Activated CD8-positive, alpha-beta memory T cell treated with anti-CD3 and anti-CD28 coated beads, Interleukin-2, amount 50 U/mL, for 48 hours (primary cell): ENCODE data around the gene TMED7.

Experiments used
- DNase-seq: peaks from one replicate; pipeline ENCODE4 v3.0.0-alpha.2; 2020

The TMED7 gene

DNA sequence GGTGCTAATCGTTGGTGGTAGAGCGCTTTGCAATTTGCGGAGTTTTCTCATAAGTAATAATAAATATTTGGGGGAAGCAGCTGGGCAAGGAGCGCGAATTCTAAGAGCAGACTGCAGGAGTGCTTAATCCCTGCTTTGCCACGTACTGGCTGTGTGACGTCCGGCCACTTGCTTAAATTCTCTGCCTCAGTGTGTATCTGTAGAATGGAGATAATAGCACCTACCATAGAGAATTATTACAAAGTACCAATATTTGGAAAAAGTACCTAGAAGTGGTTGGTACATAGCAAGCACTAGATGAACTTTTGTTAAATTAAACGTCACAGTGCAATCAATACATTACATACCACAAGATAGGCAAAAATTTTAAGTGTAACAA lies 598 bp upstream of the TMED7 start:
- no peak for DNase-seq

DNA sequence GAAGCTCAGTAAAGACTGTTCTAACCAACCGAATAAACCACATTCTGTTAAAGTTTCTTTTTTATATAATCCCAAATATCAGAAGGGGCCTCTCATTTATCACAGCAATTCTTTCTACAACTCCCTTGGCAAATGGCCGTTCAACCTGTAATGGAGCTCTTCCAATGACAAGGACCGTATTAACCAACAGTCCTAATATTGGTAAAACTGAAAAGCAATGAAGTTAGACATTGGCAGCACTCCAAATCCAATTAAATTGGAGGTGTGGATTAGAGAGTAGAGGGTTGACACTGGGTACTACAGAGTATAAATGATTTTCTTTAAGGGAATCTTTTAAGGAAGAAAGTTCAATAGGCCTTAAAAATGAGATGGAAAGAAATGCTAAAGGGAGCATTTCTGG lies 842 bp downstream of the TMED7 start:
- no peak for DNase-seq

DNA sequence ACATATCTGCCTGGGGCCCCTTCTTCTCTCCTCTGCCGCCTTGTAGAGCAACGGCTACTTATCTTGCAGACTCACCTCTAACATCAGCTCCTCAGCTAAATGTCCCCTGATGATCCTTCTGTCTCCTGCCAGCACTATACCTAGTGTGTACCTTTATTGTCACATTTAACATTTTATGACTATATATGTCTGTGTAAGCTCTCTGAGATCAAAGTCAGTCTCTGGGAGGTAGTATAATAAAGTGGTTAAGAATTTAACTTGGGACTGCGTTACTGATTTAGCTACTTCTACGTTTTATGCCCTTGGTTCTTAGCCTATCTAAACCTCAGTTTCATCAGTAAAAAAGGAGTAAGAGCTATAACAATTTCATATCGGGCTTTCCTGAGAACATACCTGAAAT lies 2.2 kb downstream of the TMED7 start:
- DNase-seq = no peak

DNA sequence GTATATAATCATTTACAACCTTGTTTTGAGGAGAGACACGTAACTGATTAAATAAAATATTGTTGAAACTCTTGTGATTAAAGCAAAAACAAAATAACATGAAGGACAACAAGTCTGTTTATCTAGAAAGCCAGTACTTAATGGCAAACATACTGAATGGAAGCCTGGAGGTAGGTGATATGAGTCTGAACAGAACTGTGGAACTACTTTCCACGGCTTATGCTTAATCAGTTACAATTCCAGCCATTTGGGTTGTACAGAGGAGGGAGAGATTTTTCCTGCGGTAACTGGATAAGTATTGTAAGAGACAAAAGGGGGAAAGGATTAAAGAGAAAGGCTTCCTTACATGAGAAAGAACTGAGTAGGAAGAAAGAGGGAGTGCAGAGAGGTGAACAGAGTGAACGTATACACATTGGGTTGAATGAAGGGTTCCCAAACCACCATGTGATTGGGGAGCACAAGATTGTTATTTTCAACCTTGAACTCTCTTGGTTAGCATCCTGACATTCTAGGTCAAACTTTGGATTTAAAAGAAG lies 4.4 kb downstream of the TMED7 start:
- DNase-seq = no peak

DNA sequence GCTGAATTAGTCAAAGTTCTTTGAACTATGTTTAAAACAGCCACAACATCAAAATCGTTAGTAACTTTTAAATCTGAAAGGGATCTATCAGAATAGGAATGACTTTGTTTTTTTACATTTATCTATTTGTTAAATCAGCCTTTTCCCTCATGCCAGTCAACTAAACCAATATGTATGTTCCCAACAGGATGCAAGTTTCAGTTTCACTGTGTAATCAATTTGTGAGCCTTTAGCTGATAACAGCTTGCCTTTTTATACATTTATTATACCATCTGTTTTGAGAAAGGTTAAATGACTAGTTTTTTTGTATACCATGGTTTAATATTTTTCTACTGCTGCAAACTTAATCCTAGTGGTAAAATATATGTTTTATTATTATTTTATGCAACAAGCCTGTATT lies 8.9 kb downstream of the TMED7 start:
- DNase-seq = no peak

DNA sequence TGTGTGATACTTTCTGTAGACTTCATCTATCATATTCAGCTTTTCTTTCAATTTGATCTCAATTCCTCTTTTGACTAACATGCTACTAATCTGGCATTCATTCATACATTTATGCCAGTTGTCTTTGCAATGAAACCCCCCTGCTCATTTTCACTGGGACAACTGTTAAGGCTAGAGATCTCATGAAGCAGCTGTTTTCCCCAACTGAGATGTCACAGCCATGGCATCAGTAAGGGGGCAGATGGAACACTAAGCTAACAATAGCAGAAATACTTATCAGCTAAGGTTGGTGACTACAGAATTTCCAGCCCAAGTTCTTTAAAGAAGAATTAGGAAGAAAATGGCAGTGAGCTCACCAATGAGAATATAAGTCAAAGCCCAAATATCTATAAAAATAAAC lies 9.4 kb downstream of the TMED7 start:
- no peak for DNase-seq

DNA sequence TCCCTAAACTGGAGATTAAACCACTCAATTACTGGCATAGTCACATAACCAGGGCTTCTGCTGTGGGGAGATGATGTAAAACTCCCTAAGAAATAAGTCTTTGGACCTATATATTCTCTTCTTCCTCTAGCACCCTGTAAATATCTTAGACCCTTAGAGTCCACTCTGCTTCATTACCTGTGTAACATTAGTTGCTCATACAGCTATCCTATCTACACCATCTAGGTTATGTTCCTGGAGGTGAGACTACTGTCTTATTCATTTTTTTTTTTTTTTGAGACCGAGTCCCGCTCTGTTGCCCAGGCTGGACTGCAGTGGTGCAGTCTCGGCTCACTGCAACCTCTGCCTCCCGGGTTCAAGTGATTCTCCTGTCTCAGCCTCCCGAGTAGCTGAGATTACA lies 14.0 kb downstream of the TMED7 start:
- DNase-seq = no peak

DNA sequence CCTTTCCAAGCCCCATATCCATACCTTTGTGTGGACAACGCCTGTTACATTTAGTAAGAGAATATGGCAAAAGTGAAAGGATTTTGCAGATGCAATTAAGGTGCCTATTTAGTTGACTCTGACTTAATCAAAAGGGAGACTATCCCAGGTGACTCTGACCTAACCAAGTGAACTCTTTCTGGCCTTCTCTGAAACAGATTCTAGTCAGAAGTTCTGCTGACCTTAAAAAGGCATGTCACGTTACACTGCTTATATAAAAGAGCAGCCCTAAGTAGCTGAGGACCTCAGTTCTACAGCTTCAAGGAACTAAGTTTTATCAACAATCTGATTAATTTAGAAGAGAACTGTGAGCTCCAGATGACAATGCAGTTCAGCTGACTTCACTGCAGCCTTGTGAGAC lies 17.9 kb downstream of the TMED7 start:
- DNase-seq = no peak

DNA sequence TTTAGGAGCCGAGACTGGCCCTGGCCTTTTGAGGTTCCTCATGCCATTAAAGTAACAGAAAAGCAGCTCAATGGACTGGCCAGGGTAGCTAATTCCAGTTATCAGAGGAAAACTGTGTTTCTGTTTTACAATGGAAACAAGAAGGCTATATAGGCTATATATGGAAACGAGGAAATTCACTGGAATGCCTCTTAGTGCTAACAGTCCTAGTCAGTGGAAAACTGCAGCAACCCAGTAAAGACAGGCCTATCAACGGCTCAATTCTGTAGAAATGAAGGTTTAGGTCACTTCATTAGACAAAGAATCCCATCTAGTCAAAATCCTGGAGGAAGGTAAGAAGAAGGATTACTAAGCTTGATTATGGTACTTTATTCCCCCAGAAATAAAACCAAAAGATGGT lies 20.4 kb downstream of the TMED7 start:
- no peak for DNase-seq

DNA sequence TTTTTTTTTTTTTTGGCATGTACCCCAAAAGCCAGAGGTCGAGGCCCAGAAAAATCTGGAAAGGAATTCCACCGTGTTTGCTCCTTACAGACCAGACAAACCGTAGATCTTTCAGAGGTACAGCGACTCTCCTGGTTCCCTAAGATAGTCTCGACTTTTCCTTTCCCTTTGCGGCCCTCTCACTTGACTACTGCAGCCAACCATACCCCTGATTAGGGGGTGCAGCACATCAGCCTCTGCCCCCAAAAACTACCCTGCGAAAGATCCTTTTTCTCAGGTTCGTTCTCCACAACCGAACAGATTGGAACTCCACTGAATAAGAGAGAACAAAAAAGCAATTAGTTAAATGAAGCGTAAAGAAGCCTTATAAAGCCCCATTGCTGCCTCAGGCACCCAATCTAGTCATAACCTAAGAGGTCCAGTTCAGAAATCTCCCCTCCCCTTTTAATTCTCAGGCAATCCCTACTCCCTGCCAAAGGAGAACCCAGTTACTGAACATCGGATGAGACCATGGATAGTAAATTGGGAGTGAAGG lies 23.2 kb downstream of the TMED7 start:
- no peak for DNase-seq

DNA sequence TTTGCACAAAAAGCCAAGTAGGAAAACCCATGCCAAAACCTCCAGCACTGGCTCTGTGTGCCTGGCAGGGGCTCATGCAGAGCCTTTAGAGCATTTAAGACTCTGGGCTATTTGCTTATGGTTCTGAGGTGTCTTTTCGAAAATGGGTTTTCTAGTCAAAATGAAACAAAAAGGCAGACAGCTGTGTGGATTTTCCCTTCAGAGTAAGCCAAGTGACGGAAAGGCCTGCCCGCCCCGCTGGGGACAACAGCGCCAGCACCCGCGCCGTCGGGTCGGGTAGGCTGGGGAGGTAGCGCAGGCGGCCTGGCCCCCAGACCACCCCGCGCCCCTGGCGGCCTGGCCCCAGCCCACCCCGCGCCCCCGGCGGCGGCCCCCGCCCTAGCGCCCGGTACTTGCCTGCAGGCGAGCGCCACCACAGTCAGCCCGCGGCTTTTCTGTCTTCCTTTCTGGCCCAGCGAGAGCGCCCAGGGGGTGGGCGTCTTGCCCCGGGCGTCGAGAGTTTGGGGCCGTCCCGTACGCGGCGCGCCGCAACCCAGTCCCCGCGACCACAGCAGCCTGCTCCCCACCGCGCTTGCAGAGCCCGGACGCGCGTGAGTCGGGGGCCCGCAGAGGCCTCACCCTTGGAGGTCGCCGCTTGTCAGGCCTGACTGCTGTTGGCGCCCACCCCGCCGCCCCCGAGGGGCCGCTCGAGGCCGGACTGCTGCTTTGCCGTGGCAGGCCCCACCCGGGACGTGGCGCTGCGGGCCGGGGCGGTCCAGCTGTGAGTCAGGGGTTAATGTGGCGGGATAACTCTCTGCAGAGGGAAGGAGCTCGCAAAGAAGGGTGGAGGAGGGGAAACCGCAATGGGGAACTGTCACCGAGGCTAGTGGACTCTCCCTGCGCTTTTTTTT lies 23.9 kb downstream of the TMED7 start, which contains the start of gene TICAM2:
TICAM2 (minus strand) TSS at position 779 of the 890 bp plus-strand sequence. CDS start 21,223 bp downstream, outside the sequence.
- DNase-seq = peak; percentile 78

DNA sequence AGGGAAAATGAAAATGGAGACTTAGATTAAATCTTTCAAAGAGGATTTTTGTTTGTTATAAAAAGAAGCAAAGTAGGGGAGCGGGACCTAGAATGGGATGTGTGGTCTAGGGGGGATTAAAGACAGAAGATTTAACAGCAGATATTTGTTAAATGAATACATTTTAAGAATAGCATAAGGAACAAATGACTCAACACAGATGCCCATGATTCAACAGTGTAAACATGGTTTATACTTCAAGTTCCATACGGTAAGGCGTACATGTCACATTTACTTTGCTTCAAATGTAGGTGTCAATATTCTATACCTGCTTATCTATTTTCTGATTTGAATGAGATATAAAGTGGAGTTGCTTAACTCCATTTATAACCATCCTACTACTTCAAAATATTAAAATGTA lies 25.1 kb downstream of the TMED7 start:
- no peak for DNase-seq

DNA sequence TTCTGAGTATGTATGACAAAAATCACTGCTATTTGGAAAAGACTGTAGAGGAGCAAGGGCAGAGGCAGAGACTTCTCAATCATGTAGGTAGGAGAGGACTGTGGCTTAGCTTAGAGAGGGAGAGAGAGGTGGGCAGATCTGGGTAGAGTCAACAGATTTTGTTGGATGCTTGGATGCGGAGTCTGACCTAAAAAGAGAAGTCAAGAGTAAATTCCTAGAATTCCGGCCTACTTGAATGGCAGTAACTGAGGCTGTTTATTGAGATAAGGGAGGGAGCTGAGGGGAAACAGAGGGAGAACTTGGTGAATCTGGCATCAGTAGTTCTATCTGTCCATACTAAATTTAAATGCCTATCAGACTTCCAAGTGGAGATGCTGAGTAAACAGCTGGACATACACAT lies 25.9 kb downstream of the TMED7 start:
- DNase-seq = no peak

DNA sequence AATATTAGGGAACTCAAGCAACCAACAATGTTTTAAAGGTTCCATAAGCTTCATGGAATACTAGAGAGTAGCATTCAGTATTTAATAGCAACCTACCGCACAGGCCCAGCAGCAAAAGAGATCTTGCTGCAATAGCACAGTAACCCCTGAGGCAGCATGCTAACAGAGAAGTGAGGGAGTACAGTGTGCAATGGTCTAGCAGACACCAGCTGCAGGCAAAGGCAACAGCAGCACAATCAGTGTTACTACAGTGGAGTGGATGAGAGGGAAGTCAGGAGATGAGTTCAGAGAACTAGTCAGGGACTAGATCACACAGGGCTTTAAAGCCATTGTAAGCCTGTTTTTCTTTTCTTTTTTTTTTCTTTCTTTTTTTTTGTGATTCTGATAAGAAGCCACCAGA lies 26.3 kb downstream of the TMED7 start:
- no peak for DNase-seq

DNA sequence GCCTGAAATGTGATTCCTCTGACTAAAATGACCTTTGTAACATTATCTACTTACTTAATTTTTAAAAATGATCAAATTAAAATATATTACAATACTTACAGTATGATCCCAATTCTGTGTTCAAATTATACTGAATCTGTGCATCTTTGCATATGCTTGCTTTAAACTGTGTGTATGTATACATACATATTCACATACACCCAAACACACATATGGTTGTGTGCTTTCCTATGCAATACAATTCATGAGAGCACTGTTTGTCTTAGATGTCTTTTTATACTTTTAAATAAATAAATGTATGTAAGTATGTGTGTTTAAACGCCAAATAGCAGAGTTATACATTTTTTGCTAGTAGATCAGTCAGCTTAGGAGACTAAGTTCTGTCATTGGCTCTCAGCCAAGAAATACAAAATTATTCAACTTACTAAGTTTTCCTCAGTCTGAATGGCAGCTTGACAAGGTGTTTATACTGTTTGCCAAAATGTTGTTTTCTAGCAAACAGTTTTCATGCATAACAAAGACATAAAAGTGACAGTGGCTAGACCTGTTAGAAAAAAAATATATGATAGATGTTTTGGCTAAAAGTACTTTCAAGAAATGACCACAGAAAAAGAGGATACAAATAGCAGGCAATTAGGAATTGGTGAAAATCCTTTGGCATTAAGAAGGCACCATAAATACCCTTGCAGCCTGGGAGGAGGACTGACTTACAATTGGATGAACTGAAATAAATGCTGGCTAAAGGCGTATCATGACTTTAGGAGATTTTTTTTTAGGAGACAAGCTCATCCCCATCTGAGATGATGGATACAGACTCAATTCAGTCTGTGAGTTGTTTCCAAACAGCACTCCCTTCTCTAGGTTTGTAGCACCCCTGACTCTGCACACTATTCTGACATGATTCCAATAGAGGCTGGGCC lies 31.4 kb downstream of the TMED7 start:
- no peak for DNase-seq

DNA sequence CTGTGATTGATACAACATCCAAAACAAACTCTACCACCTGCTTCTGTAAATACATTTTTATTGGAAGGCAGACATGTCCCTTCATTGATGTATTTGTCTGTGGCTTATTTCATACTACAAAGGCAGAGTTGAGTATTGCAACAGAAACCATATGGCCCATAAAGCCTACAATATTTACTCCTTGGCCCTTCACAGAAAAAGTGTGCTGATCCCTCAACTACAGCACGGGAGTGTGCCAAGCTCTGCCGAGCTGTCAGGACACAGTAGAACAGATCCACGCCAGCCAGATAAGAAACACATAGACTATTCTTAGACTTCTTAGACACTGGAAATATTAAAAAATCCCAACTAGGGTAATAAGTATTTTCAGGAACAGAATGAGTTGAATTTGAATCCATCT lies 36.8 kb downstream of the TMED7 start:
- no peak for DNase-seq

DNA sequence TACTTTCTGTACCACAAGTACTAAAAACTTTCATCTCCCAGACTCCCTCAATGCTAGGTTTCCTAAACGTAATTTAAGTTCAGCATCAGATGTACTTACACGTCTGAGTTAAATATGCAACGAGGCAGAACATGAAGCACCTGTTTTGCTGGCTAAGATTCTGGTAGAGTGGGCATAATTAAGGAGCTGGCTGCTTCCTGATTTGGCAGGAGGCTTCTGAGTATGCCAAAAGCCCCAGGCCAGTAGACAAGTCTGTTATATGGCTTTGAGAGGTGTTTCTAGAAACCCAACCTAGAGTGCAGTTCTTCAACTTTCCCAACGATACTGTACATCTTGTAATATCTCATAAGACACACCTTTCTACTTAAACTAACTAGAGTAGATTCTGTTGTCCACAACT lies 37.2 kb downstream of the TMED7 start:
- DNase-seq = no peak

DNA sequence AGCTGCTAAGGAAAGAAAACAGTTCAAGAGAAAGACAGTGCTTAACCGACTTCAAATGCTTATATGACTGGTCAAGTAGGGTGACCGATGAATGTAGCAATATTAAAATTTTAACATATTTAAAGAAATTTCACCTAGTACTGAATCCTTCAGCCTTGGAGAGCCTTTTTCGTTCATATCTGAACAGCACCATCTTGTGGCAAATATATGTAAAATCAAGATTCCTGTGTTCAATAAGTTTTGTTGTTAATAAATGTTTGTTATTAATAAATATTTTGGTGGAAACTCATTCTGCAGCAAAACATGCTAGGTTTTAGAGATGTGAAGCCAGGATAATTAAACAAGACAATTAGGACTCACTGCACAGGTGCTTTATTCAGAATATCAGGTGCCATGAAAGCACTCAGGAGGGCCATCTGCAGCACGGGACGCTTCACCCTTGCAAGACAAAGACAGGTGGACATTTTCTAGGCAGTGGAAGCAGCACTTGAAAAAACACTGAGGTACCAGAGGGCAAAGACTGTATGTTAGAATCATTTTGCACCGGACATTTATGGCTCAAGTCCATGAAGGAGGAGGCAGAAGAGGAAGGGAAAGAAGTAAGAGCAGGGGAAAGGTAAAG lies 39.2 kb downstream of the TMED7 start:
- no peak for DNase-seq

DNA sequence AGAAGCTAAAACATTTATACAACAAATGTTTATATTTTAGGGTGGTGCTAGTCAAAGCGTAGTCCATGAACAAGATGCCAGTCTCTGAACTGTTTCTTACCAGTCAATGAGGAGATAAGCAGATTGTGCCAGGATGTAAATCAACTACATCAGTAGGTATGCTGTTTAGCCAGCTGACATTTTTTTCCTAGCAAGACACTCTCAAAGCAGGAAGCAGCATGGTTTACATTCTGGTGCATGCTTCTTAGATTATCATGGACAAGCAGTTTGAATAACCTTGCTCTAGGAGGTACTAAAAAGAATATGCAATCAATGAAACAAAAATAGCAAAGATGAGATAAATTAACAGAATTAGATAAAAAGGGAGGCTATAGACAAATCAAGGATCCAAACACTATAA lies 40.6 kb downstream of the TMED7 start:
- DNase-seq = no peak

DNA sequence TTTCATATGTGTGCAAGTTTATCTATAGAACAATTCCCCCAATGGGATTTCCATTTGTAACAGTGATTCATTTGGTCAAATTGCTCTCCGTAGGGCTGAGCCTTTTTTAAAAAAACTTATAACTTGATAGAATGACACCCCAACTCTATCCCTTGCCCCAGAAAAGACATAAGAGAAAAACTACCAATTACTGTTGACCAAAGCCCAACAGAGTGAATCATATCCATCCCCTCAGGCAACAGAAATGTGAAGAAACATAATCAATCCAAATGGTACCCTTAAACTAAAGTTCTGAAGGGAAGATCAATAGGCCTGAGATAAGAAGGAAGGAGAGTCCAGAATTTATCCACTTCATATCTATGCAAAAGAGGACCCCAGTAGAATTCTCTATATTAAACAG lies 41.3 kb downstream of the TMED7 start:
- no peak for DNase-seq

DNA sequence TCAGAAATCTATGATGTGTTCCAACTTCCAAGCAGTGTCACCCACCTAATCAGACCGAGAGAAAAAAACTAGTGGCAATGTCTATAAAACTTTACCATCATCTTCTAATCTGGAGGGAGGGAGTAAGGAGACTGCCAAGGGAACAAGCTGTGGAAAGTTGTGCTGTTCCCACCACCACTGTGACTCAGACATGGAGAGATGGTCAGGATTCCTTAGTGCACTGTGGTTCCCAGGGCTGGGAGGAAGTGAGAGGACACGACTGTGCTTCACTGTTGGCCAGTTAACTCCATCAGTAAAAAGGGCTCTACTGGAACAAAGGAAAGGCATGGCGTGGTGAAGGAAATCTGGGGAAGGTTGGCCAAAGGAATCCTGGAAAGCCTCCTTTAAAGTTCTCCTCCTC lies 42.4 kb downstream of the TMED7 start:
- DNase-seq = no peak

DNA sequence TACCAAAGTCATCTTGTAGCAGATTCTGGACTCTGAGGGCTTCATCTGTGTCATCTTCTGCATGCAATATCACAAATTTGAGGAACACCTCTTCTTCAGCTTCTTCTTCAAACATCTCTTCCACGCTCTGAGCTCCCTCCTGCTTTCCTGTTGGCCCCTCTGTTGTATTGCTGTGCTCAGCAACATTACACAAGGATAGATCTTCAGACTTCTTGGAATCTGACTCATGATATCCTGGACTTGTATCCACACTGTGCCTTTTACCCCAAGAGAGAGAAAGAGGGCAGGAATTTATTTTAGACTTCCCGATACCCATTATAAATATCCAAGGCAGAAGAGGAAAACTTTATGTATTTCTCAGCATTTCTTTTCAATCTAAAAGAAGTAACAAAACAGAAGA lies 44.9 kb downstream of the TMED7 start:
- no peak for DNase-seq

DNA sequence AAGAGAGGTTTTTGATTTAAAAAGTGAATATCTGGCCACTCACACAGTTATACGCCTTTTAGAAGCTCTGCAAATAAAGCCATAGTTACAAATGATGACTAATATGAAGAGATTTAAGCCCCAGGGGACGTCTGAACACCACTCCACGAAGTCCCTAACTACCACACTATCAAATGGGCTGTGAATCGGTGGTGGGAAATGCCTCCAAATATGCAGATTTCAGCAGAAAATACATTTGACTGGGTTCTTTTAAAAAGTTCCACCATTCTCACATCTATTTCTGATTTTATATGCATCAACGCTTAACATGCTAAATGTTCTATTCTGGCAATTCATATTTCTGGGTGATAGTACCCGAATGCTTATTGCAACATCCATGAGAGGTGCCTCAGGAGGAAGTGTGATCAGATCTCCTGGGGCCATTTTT lies 46.1 kb downstream of the TMED7 start:
- no peak for DNase-seq
